Ishikawa (cell line): Measurements from ENCODE around the gene SEC31A.
A peak's percentile ranks its signal among the peaks of the same experiment; 100 is the strongest.

Experiments
- CEBPB ChIP-seq: IDR thresholded peaks from 2 replicates; pipeline ENCODE4 v1.6.1; 2012
- CREB1 ChIP-seq: IDR thresholded peaks from 2 replicates; pipeline ENCODE4 v1.6.1; 2012; ENCODE audit warnings: low read depth
- EGR1 ChIP-seq: IDR thresholded peaks from 2 replicates; pipeline ENCODE4 v1.6.1; 2012
- EP300 ChIP-seq: IDR thresholded peaks from 2 replicates; pipeline ENCODE4 v1.6.1; 2012; ENCODE audit warnings: borderline replicate concordance
- MAX ChIP-seq: IDR thresholded peaks from 2 replicates; pipeline ENCODE4 v1.6.1; 2012
- RAD21 ChIP-seq: IDR thresholded peaks from 2 replicates; pipeline ENCODE4 v1.6.1; 2012; ENCODE audit warnings: low read depth
- REST ChIP-seq: IDR thresholded peaks from 2 replicates; pipeline ENCODE4 v1.6.1; 2012; ENCODE audit warnings: low read depth, mild to moderate bottlenecking
- TCF12 ChIP-seq: IDR thresholded peaks from 2 replicates; pipeline ENCODE4 v1.6.1; 2012; ENCODE audit warnings: low read depth
- TEAD4 ChIP-seq: IDR thresholded peaks from 2 replicates; pipeline ENCODE4 v1.6.1; 2012
- YY1 ChIP-seq: IDR thresholded peaks from 2 replicates; pipeline ENCODE4 v1.6.1; 2012; ENCODE audit warnings: low read depth

DNA sequence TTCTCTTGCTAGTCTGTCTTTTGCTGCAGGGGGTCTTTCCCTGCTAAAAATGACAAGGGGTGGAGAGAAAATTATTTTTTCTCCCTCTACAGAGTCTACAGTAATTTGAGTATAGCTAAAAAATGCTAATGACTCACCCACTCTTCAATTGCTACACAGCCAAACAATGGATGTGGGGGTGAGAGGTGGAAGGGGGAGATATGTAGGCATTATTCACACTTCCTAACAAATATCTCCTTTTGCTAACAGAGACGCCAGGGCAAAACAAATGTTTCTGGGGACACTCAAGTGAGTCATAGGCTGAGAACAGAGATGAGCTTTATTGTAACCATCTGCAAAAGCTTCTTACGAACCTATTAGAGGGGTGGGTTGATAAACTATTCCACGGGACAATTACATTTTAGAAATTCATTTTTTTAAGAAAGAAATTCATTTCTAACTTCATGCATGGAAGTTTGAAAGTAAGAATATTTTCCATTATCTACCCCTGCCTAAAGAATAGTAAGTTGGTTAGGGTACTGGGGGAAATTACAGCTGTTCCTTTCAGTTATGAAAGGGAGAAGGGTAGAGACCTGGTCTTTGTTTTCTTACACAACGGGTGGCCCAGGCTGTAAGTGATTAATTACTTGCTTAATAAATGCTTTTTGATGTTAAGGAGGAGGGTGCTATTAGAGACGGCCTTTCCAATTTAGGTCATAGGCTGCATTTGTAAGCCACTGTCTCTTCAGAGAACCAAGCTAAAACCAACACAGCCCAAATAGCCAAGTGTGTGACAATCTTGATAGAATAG lies 105.1 kb downstream of the SEC31A start:
- TF ChIP-seq EP300 (peak; percentile 89), RAD21 (no peak; the same call in 1 of the 2 replicates), TEAD4 (peak; percentile 84), REST (no peak), YY1 (no peak), MAX (no peak), TCF12 (peak; percentile 86), EGR1 (peak; percentile 81), CREB1 (no peak), CEBPB (peak; percentile 81)
